Neuronal stem cell (in vitro differentiated cells): Measurements from ENCODE around the gene CSNK2B.

Source experiments
- DNase-seq: peaks from one replicate; pipeline ENCODE4 v3.0.0-alpha.2; 2013; ENCODE audit warnings: low spot score
- H2AFZ ChIP-seq: one replicate; pipeline ENCODE4 v1.6.1; 2013; ENCODE audit warnings: mild to moderate bottlenecking, low read length, inconsistent platforms
- H2AK5ac ChIP-seq: 2 replicates; pipeline ENCODE4 v1.6.1; 2013; ENCODE audit warnings: low read depth, mild to moderate bottlenecking, inconsistent platforms, low read length, moderate library complexity, mixed read lengths
- H2BK120ac ChIP-seq: 2 replicates; pipeline ENCODE4 v1.6.1; 2013; ENCODE audit warnings: low read depth, mild to moderate bottlenecking, inconsistent platforms, low read length, moderate library complexity, mixed read lengths
- H2BK12ac ChIP-seq: one replicate; pipeline ENCODE4 v1.6.1; 2013; ENCODE audit warnings: low read length, inconsistent platforms
- H2BK15ac ChIP-seq: 2 replicates; pipeline ENCODE4 v1.6.1; 2013; ENCODE audit warnings: mild to moderate bottlenecking, low read length, inconsistent platforms, mixed read lengths
- H2BK5ac ChIP-seq: one replicate; pipeline ENCODE4 v1.6.1; 2013; ENCODE audit warnings: inconsistent platforms, mild to moderate bottlenecking, low read length, moderate library complexity
- H3K14ac ChIP-seq: one replicate; pipeline ENCODE4 v1.6.1; 2013; ENCODE audit warnings: low read length, inconsistent platforms
- H3K18ac ChIP-seq: 2 replicates; pipeline ENCODE4 v1.6.1; 2013; ENCODE audit warnings: low read length, inconsistent platforms
- H3K23ac ChIP-seq: 2 replicates; pipeline ENCODE4 v1.6.1; 2013; ENCODE audit warnings: low read depth, mild to moderate bottlenecking, mixed read lengths, low read length, inconsistent platforms; ENCODE audit not compliant: poor library complexity
- H3K27ac ChIP-seq: replicated peaks from 3 replicates; pipeline ENCODE4 v1.5.1; 2013; ENCODE audit warnings: low read length, inconsistent platforms
- H3K27me3 ChIP-seq, 3 experiments: 2 replicates each; pipeline ENCODE4 v1.6.1; 2013; ENCODE audit warnings: low read length in 3 of 3, mild to moderate bottlenecking in 2 of 3, inconsistent platforms in 1 of 3, low read depth in 1 of 3, mixed read lengths in 1 of 3, moderate library complexity in 1 of 3; ENCODE audit not compliant: control insufficient read depth in 3 of 3, insufficient read depth in 3 of 3
- H3K36me3 ChIP-seq, 2 donors: replicated peaks in 1 of 2; 2 replicates each; pipeline ENCODE4 v1.6.1; 2013; ENCODE audit warnings: low read length in 2 of 2; ENCODE audit not compliant: control insufficient read depth in 2 of 2, insufficient read depth in 2 of 2
- H3K4ac ChIP-seq: 2 replicates; pipeline ENCODE4 v1.6.1; 2013; ENCODE audit warnings: inconsistent platforms, mild to moderate bottlenecking, low read length, moderate library complexity
- H3K4me1 ChIP-seq, 2 donors: 1 replicate in 1 of 2; 2 replicates in 1 of 2; pipeline ENCODE4 v1.6.1; 2013; ENCODE audit warnings: low read length in 2 of 2, low read depth in 1 of 2; ENCODE audit not compliant: control insufficient read depth in 2 of 2, insufficient read depth in 1 of 2
- H3K4me2 ChIP-seq: one replicate; pipeline ENCODE4 v1.6.1; 2013; ENCODE audit warnings: mild to moderate bottlenecking, low read length, inconsistent platforms; ENCODE audit not compliant: insufficient read depth, poor library complexity, severe bottlenecking
- H3K4me3 ChIP-seq, 2 donors: 2 replicates each; pipeline ENCODE4 v1.5.1; 2013; ENCODE audit warnings: low read length in 2 of 2, mild to moderate bottlenecking in 2 of 2, inconsistent platforms in 1 of 2, moderate library complexity in 1 of 2
- H3K79me1 ChIP-seq: one replicate; pipeline ENCODE4 v1.6.1; 2013; ENCODE audit warnings: low read depth, mild to moderate bottlenecking, inconsistent platforms, low read length, moderate library complexity
- H3K9ac ChIP-seq: one replicate; pipeline ENCODE4 v1.6.1; 2013; ENCODE audit warnings: mild to moderate bottlenecking, low read depth, low read length, inconsistent platforms; ENCODE audit not compliant: poor library complexity
- H3K9me3 ChIP-seq, 2 donors: replicated peaks in 1 of 2; 2 replicates each; pipeline versions ENCODE3 to v1.6.1; 2013; ENCODE audit warnings: low read length in 2 of 2, mild to moderate bottlenecking in 2 of 2, inconsistent platforms in 1 of 2, low read depth in 1 of 2, mixed read lengths in 1 of 2, moderate library complexity in 1 of 2; ENCODE audit not compliant: control insufficient read depth in 2 of 2, insufficient read depth in 1 of 2
- H4K8ac ChIP-seq: one replicate; pipeline ENCODE4 v1.6.1; 2013; ENCODE audit warnings: low read depth, mild to moderate bottlenecking, inconsistent platforms, low read length, moderate library complexity
- H4K91ac ChIP-seq: one replicate; pipeline ENCODE4 v1.6.1; 2013; ENCODE audit warnings: low read length, low read depth, mild to moderate bottlenecking, inconsistent platforms; ENCODE audit not compliant: poor library complexity
- WGBS, 2 donors: extraction: QIAGEN DNeasy Blood & Tissue Kit; methylation state at CpG; one replicate each; pipeline ENCODE4 v1.1.7; 2013; ENCODE audit warnings: missing lambda C conversion rate in 2 of 2, mixed read lengths in 1 of 2; ENCODE audit not compliant: insufficient read length in 2 of 2, insufficient replicate concordance in 1 of 2; ENCODE audit errors: extremely low coverage in 2 of 2; 5-methylcytosine and 5-hydroxymethylcytosine counted together

Gene CSNK2B

DNA sequence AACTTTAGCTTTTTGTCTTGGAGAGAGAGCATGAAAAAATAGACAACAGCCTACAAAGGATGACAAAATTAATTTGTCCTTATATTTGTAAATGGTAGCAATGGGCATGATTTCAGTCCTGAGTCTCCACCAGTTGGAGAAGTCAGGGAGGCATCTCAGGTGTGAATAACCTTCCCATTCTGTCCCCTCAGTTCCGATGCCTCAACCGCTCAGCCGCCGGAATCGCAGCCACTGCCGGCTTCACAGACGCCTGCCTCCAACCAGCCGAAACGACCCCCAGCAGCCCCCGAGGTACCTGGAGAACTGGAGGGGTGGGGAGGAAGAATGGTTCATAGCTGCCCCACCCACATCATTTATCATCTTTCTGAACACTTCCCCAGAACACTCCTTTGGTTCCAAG is 41.8 kb upstream of the CSNK2B start:
- no CpG with 5 or more reads among the region's 10 CpGs for WGBS, 2 donors
- H3K4me3 ChIP-seq, result no peak overlapping the region
- H2BK120ac ChIP-seq, result no peak overlapping the region
- no peaks in the 10 kb centered on the region for H3K27me3 ChIP-seq
- peaks cover 61 to 78% of the 10 kb centered on the region in 2 donors for H3K36me3 ChIP-seq
- H2BK12ac ChIP-seq, result no peak overlapping the region
- H3K9ac ChIP-seq, result no peak overlapping the region
- no peak overlapping the region for H4K8ac ChIP-seq
- peaks cover 5 to 11% of the 10 kb centered on the region in 2 donors for H3K4me1 ChIP-seq
- H3K14ac ChIP-seq, result no peak overlapping the region
- H3K4me2 ChIP-seq, result no peak overlapping the region
- H2AFZ ChIP-seq, result no peak overlapping the region
- no peak overlapping the region for H3K18ac ChIP-seq
- no peak overlapping the region for H3K23ac ChIP-seq
- no peaks in the 10 kb centered on the region for H3K9me3 ChIP-seq
- H2BK15ac ChIP-seq, result no peak overlapping the region
- H3K79me1 ChIP-seq, result peaks cover 5% of the 10 kb centered on the region
- H2BK5ac ChIP-seq, result no peak overlapping the region
- no peak overlapping the region for H3K4ac ChIP-seq
- no peak overlapping the region for H2AK5ac ChIP-seq
- H4K91ac ChIP-seq, result no peak overlapping the region
- H3K27ac ChIP-seq, result no peak overlapping the region
- no peak for DNase-seq

- Histone ChIP-seq H3K27me3 (no peaks in the 10 kb centered on the region), H3K9ac (no peak overlapping the region), H3K4me1 (peaks cover 5 to 7% of the 10 kb centered on the region in 2 donors), H4K91ac (no peak overlapping the region), H3K9me3 (no peaks in the 10 kb centered on the region), H3K4me2 (no peak overlapping the region), H2BK5ac (no peak overlapping the region), H3K23ac (no peak overlapping the region), H2BK12ac (no peak overlapping the region), H3K4me3 (no peak overlapping the region), H2AFZ (no peak overlapping the region), H3K4ac (no peak overlapping the region), H2BK15ac (no peak overlapping the region), H2BK120ac (no peak overlapping the region), H3K14ac (no peak overlapping the region), H3K79me1 (peaks cover 7% of the 10 kb centered on the region), H3K27ac (no peak overlapping the region), H2AK5ac (no peak overlapping the region), H4K8ac (no peak overlapping the region), H3K18ac (no peak overlapping the region), H3K36me3 (peaks cover 75 to 100% of the 10 kb centered on the region in 2 donors)
- no peak for DNase-seq
- no CpG with 5 or more reads among the region's 10 CpGs for WGBS, 2 donors
These were observed 38.9 kb upstream of the CSNK2B start for GRCh38 chr6:31626952-31627351.

- H2AK5ac ChIP-seq, result no peak overlapping the region
- no peak overlapping the region for H4K8ac ChIP-seq
- no peak overlapping the region for H3K23ac ChIP-seq
- H2BK120ac ChIP-seq, result no peak overlapping the region
- peaks cover 75 to 100% of the 10 kb centered on the region in 2 donors for H3K36me3 ChIP-seq
- no peak overlapping the region for H2BK15ac ChIP-seq
- H3K14ac ChIP-seq, result no peak overlapping the region
- H3K4me2 ChIP-seq, result no peak overlapping the region
- DNase-seq, result no peak
- WGBS, 2 donors, result no CpG with 5 or more reads among the region's 19 CpGs
- no peak overlapping the region for H2BK12ac ChIP-seq
- no peak overlapping the region for H3K4ac ChIP-seq
- no peak overlapping the region for H3K4me3 ChIP-seq
- peak overlapping the region; percentile 45 for H3K9ac ChIP-seq
- no peak overlapping the region for H3K27ac ChIP-seq
- H3K4me1 ChIP-seq, result no peaks in the 10 kb centered on the region
- H3K18ac ChIP-seq, result no peak overlapping the region
- H4K91ac ChIP-seq, result peak overlapping the region; percentile 60
- no peak overlapping the region for H2BK5ac ChIP-seq
- H2AFZ ChIP-seq, result no peak overlapping the region
- H3K27me3 ChIP-seq, result no peaks in the 10 kb centered on the region
- no peaks in the 10 kb centered on the region for H3K9me3 ChIP-seq
- peaks cover 15% of the 10 kb centered on the region for H3K79me1 ChIP-seq
These were observed 38.1 kb upstream of the CSNK2B start for GRCh38 chr6:31627690-31628287.

DNA sequence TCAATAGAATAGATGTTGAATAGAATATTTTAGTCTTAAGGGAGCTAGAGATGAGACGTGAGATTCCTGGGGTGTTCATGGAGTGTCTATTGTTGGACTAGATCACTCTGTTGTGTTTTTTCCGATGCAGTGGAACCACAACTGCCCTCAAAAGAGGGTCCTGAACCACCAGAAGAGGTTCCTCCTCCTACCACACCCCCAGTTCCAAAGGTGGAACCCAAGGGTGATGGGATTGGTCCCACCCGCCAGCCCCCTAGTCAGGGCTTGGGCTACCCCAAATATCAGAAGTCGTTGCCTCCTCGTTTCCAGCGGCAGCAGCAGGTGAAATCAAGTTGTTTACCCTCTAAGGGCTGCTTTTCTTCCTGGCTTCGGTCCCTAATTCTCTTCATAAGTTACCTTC is 36.9 kb upstream of the CSNK2B start:
- Histone ChIP-seq H3K27ac (no peak overlapping the region), H3K9ac (no peak overlapping the region), H2BK120ac (no peak overlapping the region), H3K4me3 (no peak overlapping the region), H2BK15ac (no peak overlapping the region), H2BK12ac (no peak overlapping the region), H4K91ac (no peak overlapping the region), H3K4me1 (no peaks in the 10 kb centered on the region), H3K23ac (no peak overlapping the region), H3K4ac (no peak overlapping the region), H3K14ac (no peak overlapping the region), H3K18ac (no peak overlapping the region), H4K8ac (no peak overlapping the region), H3K79me1 (peaks cover 12% of the 10 kb centered on the region), H3K27me3 (no peaks in the 10 kb centered on the region), H3K36me3 (peaks cover 80 to 100% of the 10 kb centered on the region in 2 donors), H2AK5ac (no peak overlapping the region), H3K9me3 (no peaks in the 10 kb centered on the region), H3K4me2 (no peak overlapping the region), H2BK5ac (no peak overlapping the region), H2AFZ (no peak overlapping the region)
- no peak for DNase-seq
- WGBS, 2 donors, result no CpG with 5 or more reads among the region's 7 CpGs
